GM18526 (cell line): ENCODE data around the gene SNU13.

Experiments used
- POLR2A ChIP-seq: IDR thresholded peaks from 3 replicates; pipeline ENCODE4 v1.6.1; 2011; ENCODE audit not compliant: insufficient read length; ENCODE audit errors: extremely low read depth

The SNU13 gene

GRCh38 chr22:41657709-41658108 lies 31.0 kb downstream of the SNU13 start:
- no peak for TF ChIP-seq POLR2A

- TF ChIP-seq POLR2A: no peak
Measured at GRCh38 chr22:41656556-41656955, 32.1 kb downstream of the SNU13 start.

- TF ChIP-seq POLR2A: no peak
Measured at GRCh38 chr22:41654322-41654721, 34.3 kb downstream of the SNU13 start.

GRCh38 chr22:41650821-41651220 lies 37.8 kb downstream of the SNU13 start:
- no peak for TF ChIP-seq POLR2A

- no peak for TF ChIP-seq POLR2A
Measured at GRCh38 chr22:41650229-41650628, 38.4 kb downstream of the SNU13 start.

- no peak for TF ChIP-seq POLR2A
Measured at GRCh38 chr22:41648432-41648831, 40.2 kb downstream of the SNU13 start.

- no peak for TF ChIP-seq POLR2A
Measured at GRCh38 chr22:41647771-41648170, 40.9 kb downstream of the SNU13 start.

GRCh38 chr22:41642331-41643110 lies 46.1 kb downstream of the SNU13 start:
- no peak for TF ChIP-seq POLR2A

GRCh38 chr22:41641854-41642253 lies 46.8 kb downstream of the SNU13 start:
- TF ChIP-seq POLR2A: no peak

- TF ChIP-seq POLR2A: no peak
Measured at GRCh38 chr22:41638748-41639147, 49.9 kb downstream of the SNU13 start.

GRCh38 chr22:41638124-41638523 lies 50.5 kb downstream of the SNU13 start:
- no peak for TF ChIP-seq POLR2A

- TF ChIP-seq POLR2A: no peak
Measured at GRCh38 chr22:41636467-41636866, 52.2 kb downstream of the SNU13 start.

GRCh38 chr22:41625577-41625976 lies 63.1 kb downstream of the SNU13 start:
- TF ChIP-seq POLR2A: no peak
